ENCODE measurements around the gene PALS1. TPM values are rescaled to one million over a fixed set of nuclear protein-coding genes. Genes with fewer than 3 reads are reported as not detected.
A peak's percentile ranks its signal among the peaks of the same experiment; 100 is the strongest.

PALS1 gene
- total and polyA plus RNA-seq, 2 donors (not counting 3 experiments of a cell fraction or from before 2014, with no cell fraction given) = 5.2 to 22.0 TPM

DNA sequence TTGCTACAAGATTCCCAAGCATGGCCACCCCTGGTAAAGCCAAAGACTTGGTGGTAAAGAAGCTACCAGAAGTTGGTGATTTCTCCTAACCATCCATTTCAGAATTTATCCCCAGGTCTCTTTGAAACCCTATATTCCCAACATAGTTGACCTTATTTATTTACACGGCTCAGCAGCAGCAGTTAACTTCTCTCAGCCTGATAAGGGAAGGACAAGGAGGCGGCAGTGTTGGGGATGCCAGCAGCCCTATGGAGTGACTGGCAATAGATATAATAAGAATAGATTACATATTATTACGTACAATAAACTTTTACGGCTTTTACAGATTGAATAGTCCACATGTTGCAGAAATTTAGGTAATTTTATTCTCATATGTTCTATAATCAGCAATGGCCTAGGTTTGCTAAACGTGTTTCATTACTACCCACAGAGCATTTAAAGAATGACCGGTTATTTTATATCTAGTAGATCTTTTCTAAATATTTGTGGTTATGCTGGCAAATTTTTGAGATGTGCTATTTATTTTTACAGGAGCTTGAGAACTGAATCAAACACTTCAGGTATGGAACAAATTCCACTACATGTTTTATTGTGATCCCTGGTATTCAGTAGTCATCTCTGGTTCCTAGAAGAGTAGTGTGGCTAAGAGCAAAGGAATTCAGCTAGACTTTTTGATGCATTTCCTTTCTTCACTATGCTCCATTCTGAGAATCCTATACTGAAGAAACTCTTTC is 19.8 kb upstream of the PALS1 start:
- no peaks in the 10 kb centered on the region for H3K9me1 ChIP-seq (replicated peaks; ENCODE audit: control insufficient read depth, extremely low read depth, insufficient read depth, low read length)
- ChIA-PET POLR2A (no interaction called here), CTCF (interaction anchor here (0.8 to 1.3 kb wide), 3 partner anchors 11 to 64 kb away, joined by 3 read pairs; no protein-coding TSS in a partner anchor)
- H2AFZ ChIP-seq (ENCODE audit: low read depth, low read length) = no peak overlapping the region
- H3K27ac ChIP-seq (ENCODE audit: insufficient read depth, low read depth, low read length) = no peak overlapping the region
- H3K4me3 ChIP-seq (replicated peaks in 1 of 3; ENCODE audit: insufficient read depth in 1 of 3, low read depth in 1 of 3, low read length in 3 of 3) = no peak overlapping the region
- TF ChIP-seq EZH2 (IDR thresholded peaks at IDR 0.05; ENCODE audit: borderline replicate concordance, low read depth, low read length, severe bottlenecking) = no peak
- TF ChIP-seq POLR2A (IDR thresholded peaks at IDR 0.05; ENCODE audit: low read depth, low read length) = no peak
- no peak for TF ChIP-seq JUN (IDR thresholded peaks at IDR 0.05; ENCODE audit: borderline replicate concordance, insufficient read depth, insufficient read length, low read depth)
- BruUV-seq (replicated peaks) = no TSS peak
- H3K4me1 ChIP-seq (ENCODE audit: control insufficient read depth, extremely low read depth, insufficient read depth, low read length) = no peaks in the 10 kb centered on the region
- no peaks in the 10 kb centered on the region for H3K36me3 ChIP-seq (ENCODE audit: control insufficient read depth in 2 of 2, extremely low read depth in 1 of 2, insufficient read depth in 2 of 2, low read length in 2 of 2)
- FAIRE-seq = peak; percentile 47
- H4K20me1 ChIP-seq (replicated peaks; ENCODE audit: control insufficient read depth, extremely low read depth, insufficient read depth, low read length) = no peaks in the 10 kb centered on the region
- no peaks in the 10 kb centered on the region for H3K79me2 ChIP-seq (ENCODE audit: control insufficient read depth, insufficient read depth, low read length)
- dilution Hi-C loops (cut with MboI; ENCODE audit: extremely low pct_ligation_motif_present, low sequenced_read_pairs) (no loop called here), intact Hi-C loops (cut with micrococcal nuclease) (no loop called here)
- no peak overlapping the region for H3K9ac ChIP-seq (replicated peaks; ENCODE audit: extremely low read depth, insufficient read depth, low read length)
- H3K9me3 ChIP-seq (replicated peaks; ENCODE audit: control insufficient read depth, insufficient read depth, low read length) = no peaks in the 10 kb centered on the region
- H3K27me3 ChIP-seq (ENCODE audit: control insufficient read depth in 2 of 2, insufficient read depth in 2 of 2, low read length in 2 of 2) = peaks cover 0 to 3% of the 10 kb centered on the region in 2 experiments
- DNase-seq (ENCODE audit: low read depth, low spot score) = no peak
- no peak overlapping the region for H3K4me2 ChIP-seq (ENCODE audit: insufficient read depth, low read length)

DNA sequence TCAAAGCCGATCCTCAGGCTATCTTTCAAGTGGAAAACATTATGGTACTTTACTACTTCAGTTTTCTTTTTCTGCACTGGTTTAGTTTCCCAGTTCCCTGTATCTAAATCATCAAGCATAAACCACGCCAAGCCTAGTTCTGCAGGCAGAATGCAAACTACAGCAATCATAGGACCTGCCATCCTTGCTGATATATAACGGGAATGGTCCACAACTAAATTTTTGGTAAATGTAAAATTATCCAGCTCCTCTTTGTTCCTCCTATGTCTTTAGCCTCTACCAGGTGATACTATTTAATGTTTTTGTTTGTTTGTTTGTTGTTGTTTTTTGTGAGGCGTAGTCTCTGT is 19.3 kb upstream of the PALS1 start:
- no peaks in the 10 kb centered on the region for H4K20me1 ChIP-seq (replicated peaks; ENCODE audit: control insufficient read depth, extremely low read depth, insufficient read depth, low read length)
- no peaks in the 10 kb centered on the region for H3K9me1 ChIP-seq (replicated peaks; ENCODE audit: control insufficient read depth, extremely low read depth, insufficient read depth, low read length)
- H3K4me1 ChIP-seq (ENCODE audit: control insufficient read depth, extremely low read depth, insufficient read depth, low read length) = no peaks in the 10 kb centered on the region
- no peak overlapping the region for H2AFZ ChIP-seq (ENCODE audit: low read depth, low read length)
- CTCF ChIA-PET = interaction anchor here (0.8 to 1.9 kb wide), 2 partner anchors 10 to 64 kb away, joined by 3 to 7 read pairs; no protein-coding TSS in a partner anchor
- no peaks in the 10 kb centered on the region for H3K79me2 ChIP-seq (ENCODE audit: control insufficient read depth, insufficient read depth, low read length)
- H3K4me3 ChIP-seq (replicated peaks in 1 of 3; ENCODE audit: insufficient read depth in 1 of 3, low read depth in 1 of 3, low read length in 3 of 3) = no peak overlapping the region
- H3K27me3 ChIP-seq (ENCODE audit: control insufficient read depth in 2 of 2, insufficient read depth in 2 of 2, low read length in 2 of 2) = peaks cover 0 to 3% of the 10 kb centered on the region in 2 experiments
- TF ChIP-seq JUN (IDR thresholded peaks at IDR 0.05; ENCODE audit: borderline replicate concordance, insufficient read depth, insufficient read length, low read depth) (no peak), EZH2 (IDR thresholded peaks at IDR 0.05; ENCODE audit: borderline replicate concordance, low read depth, low read length, severe bottlenecking) (no peak), MYC (IDR thresholded peaks at IDR 0.05; ENCODE audit: low read depth, low read length) (no peak), POLR2A (IDR thresholded peaks at IDR 0.05; ENCODE audit: low read depth, low read length) (no peak), POLR2AphosphoS5 (IDR thresholded peaks at IDR 0.05; ENCODE audit: insufficient read depth, low read depth, low read length) (no peak), FOS (IDR thresholded peaks at IDR 0.05; ENCODE audit: borderline replicate concordance, insufficient read depth, low read length) (no peak), GATA2 (IDR thresholded peaks at IDR 0.05; ENCODE audit: insufficient read depth, insufficient read length, low read depth, low read length) (no peak)
- TF ChIP-seq, protein P1, sequence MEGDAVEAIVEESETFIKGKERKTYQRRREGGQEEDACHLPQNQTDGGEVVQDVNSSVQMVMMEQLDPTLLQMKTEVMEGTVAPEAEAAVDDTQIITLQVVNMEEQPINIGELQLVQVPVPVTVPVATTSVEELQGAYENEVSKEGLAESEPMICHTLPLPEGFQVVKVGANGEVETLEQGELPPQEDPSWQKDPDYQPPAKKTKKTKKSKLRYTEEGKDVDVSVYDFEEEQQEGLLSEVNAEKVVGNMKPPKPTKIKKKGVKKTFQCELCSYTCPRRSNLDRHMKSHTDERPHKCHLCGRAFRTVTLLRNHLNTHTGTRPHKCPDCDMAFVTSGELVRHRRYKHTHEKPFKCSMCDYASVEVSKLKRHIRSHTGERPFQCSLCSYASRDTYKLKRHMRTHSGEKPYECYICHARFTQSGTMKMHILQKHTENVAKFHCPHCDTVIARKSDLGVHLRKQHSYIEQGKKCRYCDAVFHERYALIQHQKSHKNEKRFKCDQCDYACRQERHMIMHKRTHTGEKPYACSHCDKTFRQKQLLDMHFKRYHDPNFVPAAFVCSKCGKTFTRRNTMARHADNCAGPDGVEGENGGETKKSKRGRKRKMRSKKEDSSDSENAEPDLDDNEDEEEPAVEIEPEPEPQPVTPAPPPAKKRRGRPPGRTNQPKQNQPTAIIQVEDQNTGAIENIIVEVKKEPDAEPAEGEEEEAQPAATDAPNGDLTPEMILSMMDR (IDR thresholded peaks at IDR 0.05; ENCODE audit: extremely low read depth in 1 of 2, insufficient read depth in 1 of 2, low read depth in 1 of 2, low read length in 2 of 2) = no peak
- TF ChIP-seq, protein P2, sequence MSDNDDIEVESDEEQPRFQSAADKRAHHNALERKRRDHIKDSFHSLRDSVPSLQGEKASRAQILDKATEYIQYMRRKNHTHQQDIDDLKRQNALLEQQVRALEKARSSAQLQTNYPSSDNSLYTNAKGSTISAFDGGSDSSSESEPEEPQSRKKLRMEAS (IDR thresholded peaks at IDR 0.05; ENCODE audit: insufficient read depth, insufficient read length) = no peak
- no peak overlapping the region for H3K9ac ChIP-seq (replicated peaks; ENCODE audit: extremely low read depth, insufficient read depth, low read length)
- dilution Hi-C loops (cut with MboI; ENCODE audit: extremely low pct_ligation_motif_present, low sequenced_read_pairs) = no loop called here
- no peaks in the 10 kb centered on the region for H3K9me3 ChIP-seq (replicated peaks; ENCODE audit: control insufficient read depth, insufficient read depth, low read length)
- no peaks in the 10 kb centered on the region for H3K36me3 ChIP-seq (ENCODE audit: control insufficient read depth in 2 of 2, extremely low read depth in 1 of 2, insufficient read depth in 2 of 2, low read length in 2 of 2)
- intact Hi-C loops (cut with micrococcal nuclease) = no loop called here
- POLR2A ChIA-PET = no interaction called here
- no TSS peak for BruUV-seq (replicated peaks)
- FAIRE-seq (peak; percentile 15), DNase-seq (ENCODE audit: low read depth, low spot score) (no peak)
- H3K4me2 ChIP-seq (ENCODE audit: insufficient read depth, low read length) = no peak overlapping the region
- no peak overlapping the region for H3K27ac ChIP-seq (ENCODE audit: insufficient read depth, low read depth, low read length)
